Gastroesophageal sphincter (tissue), 4 donors: Measurements from ENCODE around the gene HADHA. TPM values are rescaled to one million over a fixed set of nuclear protein-coding genes. Genes with fewer than 3 reads are reported as not detected.

ENCODE experiments used
- ATAC-seq: fragments of 150-250 bp; one replicate; pipeline ENCODE4 v1.9.1; 2016; ENCODE audit warnings: mild to moderate bottlenecking, moderate library complexity
- H3K27ac ChIP-seq, 4 donors: fragments of 200-600 bp; sonication (generic) in 3 of 4; 1 replicate in 3 of 4; 2 replicates in 1 of 4; pipeline ENCODE4 v1.5.1; 2016 to 2019
- H3K27me3 ChIP-seq: fragments of 200-600 bp; sonication (generic); one replicate; pipeline ENCODE4 v1.5.1; 2019
- H3K36me3 ChIP-seq, 2 donors: fragments of 200-600 bp; sonication (generic); one replicate each; pipeline ENCODE4 v1.5.1; 2019; ENCODE audit warnings: control low read depth in 1 of 2
- H3K4me1 ChIP-seq, 3 donors: fragments of 200-600 bp; sonication (generic); 1 replicate in 2 of 3; 2 replicates in 1 of 3; pipeline ENCODE4 v1.5.1; 2016 to 2019; ENCODE audit warnings: control low read depth in 2 of 3
- H3K4me3 ChIP-seq, 2 donors: fragments of 200-600 bp; sonication (generic); one replicate each; pipeline ENCODE4 v1.5.1; 2019; ENCODE audit warnings: mild to moderate bottlenecking in 1 of 2, moderate library complexity in 1 of 2
- H3K9me3 ChIP-seq, 3 donors: fragments of 200-600 bp; sonication (generic); one replicate each; pipeline ENCODE4 v1.5.1; 2017 to 2019; ENCODE audit warnings: control low read depth in 2 of 3
- EP300 ChIP-seq: sonication (generic); formaldehyde crosslinking; IDR thresholded peaks from one replicate; pipeline ENCODE4 v1.6.1; 2017; ENCODE audit warnings: antibody characterized with exemption, mild to moderate bottlenecking
- POLR2A ChIP-seq, 2 donors: fragments of 450-650 bp; IDR thresholded peaks; one replicate each; pipeline ENCODE4 v1.6.1; 2017; ENCODE audit warnings: antibody characterized with exemption in 2 of 2, mild to moderate bottlenecking in 2 of 2, moderate library complexity in 1 of 2
- POLR2AphosphoS5 ChIP-seq: sonication (generic); formaldehyde crosslinking; IDR thresholded peaks from one replicate; pipeline ENCODE4 v1.6.1; 2017; ENCODE audit warnings: antibody characterized with exemption
- WGBS, 2 donors: methylation state at CpG; one replicate each; pipeline ENCODE4 v1.1.5; 2018; ENCODE audit warnings: low coverage in 1 of 2; 5-methylcytosine and 5-hydroxymethylcytosine counted together
- total RNA-seq, 4 donors: library from RNA; depleted of rRNA; stranded (reverse); fragments of >200 nt; gene quantifications; one replicate each; pipeline ENCODE4 v1.1.0, GENCODE V29; 2016
- TF ChIP-seq, protein P1 (sequence below), 4 experiments: fragments of 200-600 bp in 2 of 4; fragments of 450-650 bp in 2 of 4; sonication (generic) in 1 of 4; IDR thresholded peaks; one replicate each; pipeline ENCODE4 v1.5.1; 2017 to 2019; ENCODE audit warnings: antibody characterized with exemption in 4 of 4, mild to moderate bottlenecking in 2 of 4, moderate library complexity in 2 of 4

The HADHA gene
- total RNA-seq, 4 donors from 2014 or later: 154 to 277 (median 186) TPM

DNA sequence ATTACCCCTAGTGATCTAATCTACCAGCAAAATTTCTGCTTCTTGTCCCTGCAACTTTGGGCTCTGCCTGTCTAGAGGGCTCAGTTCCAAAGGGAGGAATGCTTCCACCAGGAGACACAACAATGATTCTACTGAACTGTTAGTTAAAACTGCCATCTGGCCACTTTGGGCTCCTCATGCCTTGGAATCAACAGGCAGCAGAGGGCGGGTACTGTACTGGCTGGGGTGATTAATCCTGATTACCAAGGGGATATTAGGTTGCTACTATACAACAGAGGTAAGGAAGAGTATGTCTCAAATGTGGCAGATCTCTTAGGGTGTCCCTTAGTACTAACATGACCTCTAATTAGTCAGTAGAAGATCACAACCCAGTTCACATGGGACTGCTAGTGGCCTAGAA lies 21.4 kb downstream of the HADHA start:
- no peaks in the 10 kb centered on the region for H3K27me3 ChIP-seq
- TF ChIP-seq, protein P1, sequence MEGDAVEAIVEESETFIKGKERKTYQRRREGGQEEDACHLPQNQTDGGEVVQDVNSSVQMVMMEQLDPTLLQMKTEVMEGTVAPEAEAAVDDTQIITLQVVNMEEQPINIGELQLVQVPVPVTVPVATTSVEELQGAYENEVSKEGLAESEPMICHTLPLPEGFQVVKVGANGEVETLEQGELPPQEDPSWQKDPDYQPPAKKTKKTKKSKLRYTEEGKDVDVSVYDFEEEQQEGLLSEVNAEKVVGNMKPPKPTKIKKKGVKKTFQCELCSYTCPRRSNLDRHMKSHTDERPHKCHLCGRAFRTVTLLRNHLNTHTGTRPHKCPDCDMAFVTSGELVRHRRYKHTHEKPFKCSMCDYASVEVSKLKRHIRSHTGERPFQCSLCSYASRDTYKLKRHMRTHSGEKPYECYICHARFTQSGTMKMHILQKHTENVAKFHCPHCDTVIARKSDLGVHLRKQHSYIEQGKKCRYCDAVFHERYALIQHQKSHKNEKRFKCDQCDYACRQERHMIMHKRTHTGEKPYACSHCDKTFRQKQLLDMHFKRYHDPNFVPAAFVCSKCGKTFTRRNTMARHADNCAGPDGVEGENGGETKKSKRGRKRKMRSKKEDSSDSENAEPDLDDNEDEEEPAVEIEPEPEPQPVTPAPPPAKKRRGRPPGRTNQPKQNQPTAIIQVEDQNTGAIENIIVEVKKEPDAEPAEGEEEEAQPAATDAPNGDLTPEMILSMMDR (IDR thresholded peaks at IDR 0.05): no peak
- no peak for TF ChIP-seq POLR2A (IDR thresholded peaks at IDR 0.05)
- TF ChIP-seq EP300: no peak
- no peak for TF ChIP-seq POLR2AphosphoS5
- no peak overlapping the region for H3K4me3 ChIP-seq
- H3K4me1 ChIP-seq: no peaks in the 10 kb centered on the region
- no peaks in the 10 kb centered on the region for H3K9me3 ChIP-seq
- ATAC-seq: no peak
- 80% methylated on average over 1 of the region's 1 CpG; no CpG with 5 or more reads in 1 of the 2 donors for WGBS, 2 donors
- H3K36me3 ChIP-seq: peaks cover 5 to 94% of the 10 kb centered on the region in 2 donors
- H3K27ac ChIP-seq: no peak overlapping the region

DNA sequence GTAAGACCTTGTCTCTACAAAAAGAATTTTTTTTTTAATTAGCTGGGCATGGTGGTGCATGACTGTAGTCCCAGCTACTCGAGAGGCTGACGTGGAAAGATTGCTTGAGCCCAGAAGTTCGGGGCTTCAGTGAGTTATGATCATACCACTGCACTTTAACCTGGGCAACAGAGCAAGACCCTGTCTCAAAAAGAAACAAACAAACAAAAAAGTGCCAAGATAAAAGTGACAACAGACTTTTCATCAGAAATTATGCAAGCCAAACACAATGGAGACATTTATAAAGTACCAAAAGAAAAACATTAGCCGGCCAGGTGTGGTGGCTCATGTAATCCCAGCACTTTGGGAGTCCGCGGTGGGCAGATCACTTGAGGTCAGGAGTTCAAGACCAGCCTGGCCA lies 26.7 kb downstream of the HADHA start:
- TF ChIP-seq POLR2A (IDR thresholded peaks at IDR 0.05): no peak
- no peak for TF ChIP-seq POLR2AphosphoS5
- TF ChIP-seq EP300: no peak
- TF ChIP-seq, protein P1 (IDR thresholded peaks at IDR 0.05): no peak
- ATAC-seq: no peak
- no peaks in the 10 kb centered on the region for H3K4me1 ChIP-seq
- whole genome bisulfite sequencing, 2 donors: 78 to 94% methylated on average over 4 to 6 of the region's 6 CpGs
- no peaks in the 10 kb centered on the region for H3K27me3 ChIP-seq
- H3K27ac ChIP-seq: no peak overlapping the region
- H3K4me3 ChIP-seq: no peak overlapping the region
- peaks cover 0 to 96% of the 10 kb centered on the region in 2 donors for H3K36me3 ChIP-seq
- no peaks in the 10 kb centered on the region for H3K9me3 ChIP-seq

DNA sequence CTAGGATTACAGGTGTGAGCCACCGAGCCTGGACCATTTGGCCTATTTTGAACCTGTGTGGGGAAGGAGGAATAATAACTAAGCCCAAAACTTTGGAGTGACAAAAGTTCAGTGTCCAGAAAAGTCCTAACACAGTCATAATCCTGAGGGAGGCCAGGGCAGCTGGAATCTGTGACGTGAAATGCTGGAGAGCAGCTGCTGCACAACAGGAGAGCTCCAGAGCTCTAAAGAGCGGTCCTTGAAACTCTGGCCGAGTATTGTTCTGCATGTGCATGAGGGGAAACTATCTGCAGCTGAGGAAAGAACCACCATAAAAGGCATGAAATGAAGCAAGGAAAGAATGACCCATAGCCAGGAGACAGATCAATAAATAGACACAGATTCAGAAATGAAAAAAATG lies 27.8 kb downstream of the HADHA start:
- Histone ChIP-seq H3K36me3 (peaks cover 0 to 96% of the 10 kb centered on the region in 2 donors), H3K9me3 (no peaks in the 10 kb centered on the region)
- no peak for ATAC-seq

DNA sequence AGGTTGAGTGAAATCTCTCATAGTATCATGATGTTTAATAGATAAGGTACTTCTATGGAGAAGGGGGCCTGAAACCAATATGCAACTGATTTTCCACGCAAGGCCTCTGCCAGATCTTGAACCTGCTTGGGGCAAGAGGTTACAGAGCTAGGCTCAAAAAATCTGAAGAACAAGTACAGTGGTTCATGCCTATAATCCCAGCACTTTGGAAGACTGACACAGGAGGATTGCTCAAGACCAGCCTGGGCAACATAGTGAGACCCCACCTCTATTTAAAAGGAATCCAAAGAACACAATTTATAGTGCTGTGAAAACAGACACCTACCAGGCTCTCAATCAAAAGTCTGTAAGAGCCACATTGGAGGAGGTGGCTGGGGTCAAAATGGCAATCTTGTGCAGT lies 28.6 kb downstream of the HADHA start:
- no peak overlapping the region for H3K27ac ChIP-seq
- H3K9me3 ChIP-seq: no peaks in the 10 kb centered on the region
- no peaks in the 10 kb centered on the region for H3K27me3 ChIP-seq
- WGBS, 2 donors: 100% methylated on average over 1 of the region's 1 CpG; no CpG with 5 or more reads in 1 of the 2 donors
- no peak for ATAC-seq
- no peak for TF ChIP-seq EP300
- TF ChIP-seq, protein P1 (IDR thresholded peaks at IDR 0.05): no peak
- no peak for TF ChIP-seq POLR2A (IDR thresholded peaks at IDR 0.05)
- TF ChIP-seq POLR2AphosphoS5: no peak
- no peaks in the 10 kb centered on the region for H3K4me1 ChIP-seq
- H3K4me3 ChIP-seq: no peak overlapping the region
- peaks cover 0 to 96% of the 10 kb centered on the region in 2 donors for H3K36me3 ChIP-seq

More for the DNA sequence above, 27.8 kb downstream of the HADHA start:
- WGBS, 2 donors: 80 to 96% methylated on average over 2 to 3 of the region's 4 CpGs
- H3K4me1 ChIP-seq: no peaks in the 10 kb centered on the region
- TF ChIP-seq POLR2AphosphoS5 (no peak), EP300 (no peak), POLR2A (IDR thresholded peaks at IDR 0.05) (no peak)
- TF ChIP-seq, protein P1 (IDR thresholded peaks at IDR 0.05): no peak
- H3K4me3 ChIP-seq: no peak overlapping the region
- H3K27ac ChIP-seq: no peak overlapping the region
- H3K27me3 ChIP-seq: no peaks in the 10 kb centered on the region

DNA sequence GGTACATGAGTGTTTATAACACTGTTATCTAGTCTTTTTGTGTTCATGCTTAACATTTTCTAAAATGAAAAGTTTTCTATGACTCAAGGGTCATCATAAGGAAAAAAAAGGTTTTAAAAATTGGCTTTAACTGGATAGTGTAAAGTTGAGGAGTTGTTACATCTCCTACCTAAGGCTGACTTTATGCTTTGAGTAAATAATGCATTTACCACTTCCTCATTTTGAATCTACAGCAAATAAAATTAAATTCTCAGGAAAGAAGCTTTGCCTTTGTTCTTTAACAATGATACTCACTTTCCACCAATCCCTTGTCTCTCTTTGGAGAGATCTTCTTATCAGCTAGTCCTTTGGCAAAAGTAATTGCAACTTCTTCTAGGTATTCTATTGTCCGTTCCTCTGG lies 29.7 kb downstream of the HADHA start:
- 75% methylated on average over 1 of the region's 1 CpG; no CpG with 5 or more reads in 1 of the 2 donors for WGBS, 2 donors
- Histone ChIP-seq H3K27ac (no peak overlapping the region), H3K4me1 (no peaks in the 10 kb centered on the region), H3K27me3 (no peaks in the 10 kb centered on the region), H3K4me3 (no peak overlapping the region), H3K9me3 (no peaks in the 10 kb centered on the region), H3K36me3 (peaks cover 0 to 96% of the 10 kb centered on the region in 2 donors)
- TF ChIP-seq EP300: no peak
- TF ChIP-seq POLR2A (IDR thresholded peaks at IDR 0.05): no peak
- no peak for TF ChIP-seq POLR2AphosphoS5
- TF ChIP-seq, protein P1 (IDR thresholded peaks at IDR 0.05): no peak
- no peak for ATAC-seq
